H1 (cell line): ENCODE data around the gene ESR1. TPM values are rescaled to one million over a fixed set of nuclear protein-coding genes. Genes with fewer than 3 reads are reported as not detected.

Experiments
- CTCF ChIA-PET: fragments of 300-600 bp; sonication (Branson Sonifier 250); formaldehyde crosslinking; loops from one replicate; lab custom pipeline; 2021; ENCODE audit not compliant: partially characterized antibody; lab: Charles Lee
- POLR2A ChIA-PET: fragments of 300-600 bp; sonication (Branson Sonifier 250); formaldehyde crosslinking; loops from one replicate; lab custom pipeline; 2021; ENCODE audit warnings: inconsistent platforms; ENCODE audit not compliant: partially characterized antibody; lab: Charles Lee
- DNase-seq, 2 experiments: peaks; one replicate each; pipeline versions ENCODE4 v3.0.0 to v3.0.0-alpha.2; 2010 to 2022; ENCODE audit warnings: low spot score in 2 of 2, low read depth in 1 of 2, mixed read lengths in 1 of 2
- FAIRE-seq: peaks from 2 replicates; lab custom pipeline; 2011; peaks lifted over from hg19 to GRCh38; lab: Jason Lieb, UNC
- H2AFZ ChIP-seq: 2 replicates; pipeline ENCODE4 v1.8.1; 2012; ENCODE audit warnings: low read length, inconsistent platforms
- H2AK5ac ChIP-seq: 2 replicates; pipeline ENCODE4 v1.6.1; 2013; ENCODE audit warnings: low read depth, low read length
- H2BK120ac ChIP-seq: replicated peaks from 2 replicates; pipeline ENCODE3; 2013; ENCODE audit warnings: low read depth, low read length, inconsistent platforms
- H2BK12ac ChIP-seq: 2 replicates; pipeline ENCODE4 v1.6.1; 2013; ENCODE audit warnings: low read depth, low read length
- H2BK15ac ChIP-seq: 2 replicates; pipeline ENCODE4 v1.6.1; 2013; ENCODE audit warnings: low read length
- H2BK20ac ChIP-seq: 2 replicates; pipeline ENCODE4 v1.6.1; 2013; ENCODE audit warnings: low read length
- H2BK5ac ChIP-seq: 2 replicates; pipeline ENCODE4 v1.6.1; 2013; ENCODE audit warnings: low read depth, low read length
- H3K14ac ChIP-seq: 2 replicates; pipeline ENCODE4 v1.6.1; 2013; ENCODE audit warnings: inconsistent platforms; ENCODE audit not compliant: insufficient read length
- H3K18ac ChIP-seq: 2 replicates; pipeline ENCODE4 v1.6.1; 2013; ENCODE audit warnings: low read length; ENCODE audit errors: extremely low read depth
- H3K23ac ChIP-seq: 2 replicates; pipeline ENCODE4 v1.6.1; 2013; ENCODE audit warnings: inconsistent platforms; ENCODE audit not compliant: insufficient read length
- H3K23me2 ChIP-seq: 2 replicates; pipeline ENCODE4 v1.6.1; 2013; ENCODE audit warnings: low read depth, low read length
- H3K27ac ChIP-seq: 2 replicates; pipeline ENCODE4 v1.6.1; 2011; ENCODE audit warnings: low read depth, low read length, inconsistent platforms
- H3K27me3 ChIP-seq, 4 experiments: replicated peaks in 1 of 4; 1 replicate in 1 of 4; 2 replicates in 3 of 4; pipeline versions ENCODE4 v1.6.1 to v1.8.1; 2011 to 2013; ENCODE audit warnings: low read length in 3 of 4, mild to moderate bottlenecking in 3 of 4, inconsistent platforms in 2 of 4, mixed read lengths in 2 of 4, moderate library complexity in 1 of 4; ENCODE audit not compliant: control insufficient read depth in 3 of 4, insufficient read depth in 3 of 4; ENCODE audit errors: extremely low read depth in 1 of 4
- H3K36me3 ChIP-seq, 4 experiments: 2 replicates each; pipeline versions ENCODE4 v1.6.1 to v1.8.1; 2011 to 2013; ENCODE audit warnings: mild to moderate bottlenecking in 4 of 4, low read length in 3 of 4, moderate library complexity in 2 of 4, control low read depth in 1 of 4, inconsistent platforms in 1 of 4; ENCODE audit not compliant: insufficient read depth in 4 of 4, control insufficient read depth in 2 of 4
- H3K4ac ChIP-seq: replicated peaks from 2 replicates; pipeline ENCODE3; 2013; ENCODE audit warnings: low read length, low read depth, mixed read lengths, inconsistent platforms; ENCODE audit not compliant: insufficient read length
- H3K4me1 ChIP-seq, 4 experiments: replicated peaks in 1 of 4; 1 replicate in 1 of 4; 2 replicates in 3 of 4; pipeline versions ENCODE4 v1.6.1 to v1.8.1; 2011 to 2013; ENCODE audit warnings: low read length in 3 of 4, inconsistent platforms in 2 of 4, mixed read lengths in 1 of 4; ENCODE audit not compliant: insufficient read depth in 4 of 4, control insufficient read depth in 3 of 4
- H3K4me2 ChIP-seq, 2 experiments: 2 replicates each; pipeline versions ENCODE4 v1.6.1 to v1.8.1; 2011 to 2013; ENCODE audit warnings: low read depth in 2 of 2, low read length in 2 of 2, control low read depth in 1 of 2, inconsistent platforms in 1 of 2, mild to moderate bottlenecking in 1 of 2; ENCODE audit not compliant: insufficient read depth in 1 of 2
- H3K4me3 ChIP-seq, 4 experiments: fragments of 200-600, 300-600 bp in 1 of 4; sonication (generic), shearing (Covaris generic), sonication (Bioruptor Twin) in 1 of 4; 2 replicates each; pipeline versions ENCODE4 v1.5.1 to v1.8.1; 2011 to 2016; ENCODE audit warnings: low read length in 4 of 4, low read depth in 3 of 4, control low read depth in 2 of 4, inconsistent platforms in 2 of 4, mild to moderate bottlenecking in 2 of 4, mixed read lengths in 1 of 4, moderate library complexity in 1 of 4; ENCODE audit not compliant: insufficient read depth in 2 of 4; ENCODE audit errors: extremely low read depth in 1 of 4
- H3K56ac ChIP-seq: replicated peaks from 2 replicates; pipeline ENCODE3; 2013; ENCODE audit warnings: low read depth, mild to moderate bottlenecking, mixed read lengths, low read length, inconsistent platforms; ENCODE audit not compliant: insufficient read length
- H3K79me1 ChIP-seq: 2 replicates; pipeline ENCODE4 v1.6.1; 2013; ENCODE audit warnings: low read depth, low read length, control low read depth
- H3K79me2 ChIP-seq, 2 experiments: 2 replicates each; pipeline versions ENCODE4 v1.6.1 to v1.8.1; 2012 to 2013; ENCODE audit warnings: low read length in 2 of 2, mild to moderate bottlenecking in 2 of 2, inconsistent platforms in 1 of 2; ENCODE audit not compliant: insufficient read depth in 2 of 2, control insufficient read depth in 1 of 2
- H3K9ac ChIP-seq, 4 experiments: replicated peaks in 1 of 4; 1 replicate in 1 of 4; 2 replicates in 3 of 4; pipeline versions ENCODE4 v1.6.1 to v1.8.1; 2011 to 2013; ENCODE audit warnings: low read depth in 3 of 4, low read length in 3 of 4, control low read depth in 2 of 4, mild to moderate bottlenecking in 2 of 4, moderate library complexity in 2 of 4, inconsistent platforms in 1 of 4; ENCODE audit errors: extremely low read depth in 1 of 4
- H3K9me3 ChIP-seq, 2 experiments: 2 replicates each; pipeline versions ENCODE4 v1.6.1 to v1.8.1; 2012 to 2013; ENCODE audit warnings: mild to moderate bottlenecking in 2 of 2, moderate library complexity in 2 of 2, control low read depth in 1 of 2, inconsistent platforms in 1 of 2, low read depth in 1 of 2, low read length in 1 of 2, mixed read lengths in 1 of 2; ENCODE audit not compliant: insufficient read depth in 2 of 2
- H4K20me1 ChIP-seq, 2 experiments: replicated peaks in 1 of 2; 2 replicates each; pipeline versions ENCODE3 to v1.8.1; 2011 to 2013; ENCODE audit warnings: inconsistent platforms in 2 of 2, low read length in 2 of 2, mild to moderate bottlenecking in 1 of 2; ENCODE audit not compliant: insufficient read depth in 2 of 2, control insufficient read depth in 1 of 2
- H4K5ac ChIP-seq: 2 replicates; pipeline ENCODE4 v1.6.1; 2013; ENCODE audit warnings: low read length, low read depth, mixed read lengths, inconsistent platforms; ENCODE audit not compliant: insufficient read length
- H4K8ac ChIP-seq: 2 replicates; pipeline ENCODE4 v1.8.0; 2013; ENCODE audit warnings: mild to moderate bottlenecking, moderate library complexity, low read length, inconsistent platforms; ENCODE audit not compliant: insufficient read depth; ENCODE audit errors: extremely low read depth
- H4K91ac ChIP-seq: replicated peaks from 2 replicates; pipeline ENCODE3; 2013; ENCODE audit warnings: low read length, mixed read lengths, inconsistent platforms; ENCODE audit not compliant: insufficient read length
- BRCA1 ChIP-seq: IDR thresholded peaks from 2 replicates; pipeline ENCODE4 v1.6.1; 2012; ENCODE audit warnings: low read depth, low read length, improper control_type of control experiment
- CBX8 ChIP-seq: fragments of 300-800, 300-1000 bp; sonication (generic); IDR thresholded peaks from 2 replicates; pipeline ENCODE4 v1.7.1; 2016; ENCODE audit warnings: low read depth, low read length, borderline replicate concordance
- CEBPB ChIP-seq: IDR thresholded peaks from 2 replicates; pipeline ENCODE4 v1.6.1; 2012; ENCODE audit warnings: low read depth, low read length
- CHD1 ChIP-seq: IDR thresholded peaks from 2 replicates; pipeline ENCODE4 v1.6.1; 2012; ENCODE audit warnings: low read depth, low read length, improper control_type of control experiment
- FOSL1 ChIP-seq: IDR thresholded peaks from 2 replicates; pipeline ENCODE4 v1.6.1; 2011; ENCODE audit warnings: mild to moderate bottlenecking, low read depth, low read length, moderate library complexity; ENCODE audit not compliant: insufficient read depth
- HDAC2 ChIP-seq, 2 experiments: fragments of 300-600 bp in 1 of 2; sonication (generic) in 1 of 2; IDR thresholded peaks; 2 replicates each; pipeline ENCODE4 v1.6.1; 2011 to 2012; ENCODE audit warnings: low read depth in 2 of 2, low read length in 2 of 2, mild to moderate bottlenecking in 2 of 2, moderate library complexity in 2 of 2, borderline replicate concordance in 1 of 2, inconsistent platforms in 1 of 2
- JUN ChIP-seq: IDR thresholded peaks from 2 replicates; pipeline ENCODE4 v1.6.1; 2011; ENCODE audit warnings: low read depth, mild to moderate bottlenecking, improper control_type of control experiment, low read length
- KDM5A ChIP-seq: fragments of 200-600 bp; IDR thresholded peaks from 2 replicates; pipeline ENCODE4 v1.7.1; 2012; ENCODE audit warnings: mild to moderate bottlenecking, low read length, inconsistent platforms, mixed read lengths
- MAFK ChIP-seq: IDR thresholded peaks from 2 replicates; pipeline ENCODE4 v1.6.1; 2012; ENCODE audit warnings: low read depth, mild to moderate bottlenecking, improper control_type of control experiment, low read length
- SP2 ChIP-seq: IDR thresholded peaks from 2 replicates; pipeline ENCODE4 v1.6.1; 2012; ENCODE audit warnings: mild to moderate bottlenecking, low read length, inconsistent platforms
- SUZ12 ChIP-seq: fragments of 200-600 bp; sonication (generic); IDR thresholded peaks from 2 replicates; pipeline ENCODE4 v1.6.1; 2012; ENCODE audit warnings: mild to moderate bottlenecking, inconsistent platforms, low read length, moderate library complexity, mixed read lengths
- TBP ChIP-seq: IDR thresholded peaks from 2 replicates; pipeline ENCODE4 v1.6.1; 2011; ENCODE audit warnings: low read depth, low read length, improper control_type of control experiment
- TCF12 ChIP-seq: IDR thresholded peaks from 2 replicates; pipeline ENCODE4 v1.6.1; 2011; ENCODE audit warnings: low read depth, mild to moderate bottlenecking, low read length
- WGBS, 2 experiments: shearing (Covaris generic) in 1 of 2; methylation state at CpG; one replicate each; pipeline versions ENCODE4 v1.1.6 to v1.1.7; 2013 to 2015; ENCODE audit warnings: low lambda C conversion rate in 2 of 2, mixed read lengths in 2 of 2, inconsistent platforms in 1 of 2, low coverage in 1 of 2, missing lambda C conversion rate in 1 of 2; ENCODE audit not compliant: insufficient replicate concordance in 2 of 2, insufficient coverage in 1 of 2, insufficient read length in 1 of 2; ENCODE audit errors: extremely low coverage in 1 of 2, missing lambda C conversion rate in 1 of 2; 5-methylcytosine and 5-hydroxymethylcytosine counted together
- polyA plus RNA-seq, 7 experiments: library from polyadenylated mRNA; depleted of rRNA in 3 of 7; stranded (reverse) in 5 of 7; unstranded in 2 of 7; fragments of >200 nt in 5 of 7; fragments of 200-250 nt in 2 of 7; gene quantifications; 1 replicate in 5 of 7; 2 replicates in 1 of 7; 4 replicates in 1 of 7; pipeline versions ENCODE4 v1.2.1 to v1.2.3, GENCODE V29; 2011 to 2013; ENCODE audit warnings: missing spikeins in 2 of 7, mixed read lengths in 2 of 7
- total RNA-seq: library from RNA; stranded (reverse); fragmentation: NEBNext Ultra II Directional; extraction: Animal tissue kit (Norgen Biotek cat#: 25700); gene quantifications from 2 replicates; pipeline ENCODE4 v1.2.1, GENCODE V29; 2021

Gene ESR1
- total and polyA plus RNA-seq, 2 of the 8 experiments (the other 6 are each of a cell fraction or from before 2014, with no cell fraction given), result 0.03 to 0.17 TPM

DNA sequence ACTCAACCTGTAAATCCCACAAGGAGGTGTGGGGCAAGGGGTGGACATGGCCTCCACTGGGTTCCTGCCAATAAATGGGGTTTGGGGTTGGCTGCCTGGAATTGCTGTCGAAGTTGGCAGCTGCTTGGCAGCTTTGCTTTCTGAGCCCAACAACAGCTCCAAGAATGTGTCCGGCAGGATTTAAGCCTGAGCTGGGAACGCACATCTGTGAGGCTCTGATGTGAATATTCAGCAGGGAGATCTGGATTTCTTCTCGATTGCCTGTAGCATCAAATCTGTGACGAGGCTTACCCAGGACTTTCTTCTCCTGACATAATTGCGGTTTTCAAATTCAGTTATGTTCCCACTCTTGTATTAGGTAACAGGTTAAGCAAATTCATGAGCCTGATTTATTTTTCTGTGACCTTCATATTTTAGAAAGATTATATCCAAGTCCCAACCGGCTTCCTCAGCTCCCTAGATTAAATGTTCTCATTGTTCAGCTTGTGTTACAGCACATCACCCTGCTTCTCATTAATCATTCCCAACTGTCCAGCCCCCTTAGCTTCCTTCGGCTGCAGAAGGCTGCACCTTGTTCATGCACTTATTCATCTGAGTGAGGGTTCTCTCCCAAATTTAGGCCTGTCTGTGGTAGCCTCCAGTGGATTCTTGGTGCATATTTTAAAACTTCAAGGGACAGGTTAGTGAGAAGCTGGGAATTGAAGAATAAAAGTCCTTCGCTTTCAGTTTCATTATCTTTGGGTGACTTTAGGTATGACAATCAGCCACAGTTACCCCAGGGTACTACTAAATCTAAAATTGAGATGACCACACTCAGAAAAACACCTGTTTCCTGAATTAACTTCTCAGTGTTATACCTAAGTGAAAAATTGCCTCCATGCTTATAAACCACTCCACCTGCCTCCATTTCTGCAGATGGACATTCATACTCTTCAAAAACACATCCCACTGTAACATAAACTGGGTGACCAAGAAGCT is 310.0 kb downstream of the ESR1 start:
- Histone ChIP-seq H2AFZ (no peak overlapping the region), H2BK5ac (no peak overlapping the region), H3K4me2 (no peak overlapping the region), H3K4ac (no peak overlapping the region), H4K5ac (no peak overlapping the region), H2BK12ac (no peak overlapping the region), H3K4me3 (no peak overlapping the region), H3K14ac (no peak overlapping the region), H3K23me2 (no peaks in the 10 kb centered on the region), H3K79me1 (no peaks in the 10 kb centered on the region), H3K79me2 (no peaks in the 10 kb centered on the region), H3K9ac (no peak overlapping the region), H3K18ac (no peak overlapping the region), H4K8ac (no peak overlapping the region), H4K20me1 (no peaks in the 10 kb centered on the region), H2BK120ac (no peak overlapping the region), H3K56ac (no peak overlapping the region), H3K36me3 (no peaks in the 10 kb centered on the region), H2BK20ac (no peak overlapping the region), H3K27me3 (no peaks in the 10 kb centered on the region), H3K4me1 (no peaks in the 10 kb centered on the region), H3K23ac (no peak overlapping the region), H2BK15ac (no peak overlapping the region), H3K9me3 (no peaks in the 10 kb centered on the region), H2AK5ac (no peak overlapping the region), H4K91ac (no peak overlapping the region), H3K27ac (no peak overlapping the region)
- FAIRE-seq (no peak), DNase-seq (no peak)
- WGBS, 2 experiments, result 93% methylated on average over 9 of the region's 9 CpGs; no CpG with 5 or more reads in 1 of the 2 experiments
- ChIA-PET CTCF (interaction anchor here (0.7 to 1.3 kb wide), 3 partner anchors 8 to 352 kb away, joined by 3 read pairs; no protein-coding TSS in a partner anchor), POLR2A (no interaction called here)
- no peak for TF ChIP-seq SP2
- TF ChIP-seq TBP, result no peak
- no peak for TF ChIP-seq TCF12
- TF ChIP-seq SUZ12, result no peak
- no peak for TF ChIP-seq MAFK
- TF ChIP-seq CHD1, result no peak
- no peak for TF ChIP-seq CBX8
- no peak for TF ChIP-seq KDM5A
- TF ChIP-seq BRCA1, result no peak
- TF ChIP-seq JUN, result no peak
- no peak for TF ChIP-seq FOSL1
- no peak for TF ChIP-seq CEBPB
- no peak for TF ChIP-seq HDAC2 (IDR thresholded peaks at IDR 0.05; ENCODE audit: borderline replicate concordance in 1 of 2, low read depth in 2 of 2, low read length in 2 of 2)
